NCI-H345 treated with DMSO at 0.1 percent for 48 hours (cell line): ENCODE measurements around the gene DAGLB.
"Not testable (repeated sequence)": the region's sequence is repeated elsewhere in the genome, so short reads cannot be mapped to it uniquely, and the experiment has no call there.

Experiments
- DNase-seq: peaks from one replicate; lab custom pipeline; 2025; ENCODE audit not compliant: unreplicated experiment; lab: John Stamatoyannopoulos, UW

Gene DAGLB

DNA sequence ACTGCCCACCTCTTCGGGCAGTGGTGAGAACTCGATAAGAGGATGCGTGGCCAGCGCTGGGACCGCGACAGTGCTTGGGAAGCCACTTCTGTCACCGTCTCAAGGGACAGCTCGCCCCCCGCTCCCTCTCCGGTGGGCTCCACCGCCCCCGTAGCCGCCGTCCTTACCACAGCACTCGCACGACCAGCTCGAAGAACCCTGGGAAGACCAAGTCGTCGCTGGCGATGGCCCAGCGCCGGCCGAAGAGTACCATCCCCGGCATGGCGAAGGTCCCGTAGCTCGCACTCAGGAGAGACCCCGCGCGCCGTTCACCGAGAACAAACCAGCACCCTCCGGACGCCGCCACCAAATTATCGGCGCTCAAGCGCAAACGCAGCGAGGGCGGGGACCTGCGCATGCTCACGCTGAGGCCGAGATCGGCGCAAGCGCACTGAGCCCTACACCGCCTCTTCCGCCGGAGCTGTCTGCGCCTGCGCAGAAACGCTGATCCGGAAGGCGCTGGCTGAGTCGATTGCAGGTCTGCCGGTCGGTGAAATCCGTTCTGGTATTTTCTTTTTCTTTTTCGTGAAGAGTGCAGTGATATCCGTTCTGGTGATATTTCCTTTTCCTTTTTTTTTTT lies at the start of gene DAGLB:
DAGLB (minus strand) TSS at position 374 of the 619 bp plus-strand sequence; CDS start at position 262, 112 bp downstream.
- DNase-seq: peak; percentile 89

DNA sequence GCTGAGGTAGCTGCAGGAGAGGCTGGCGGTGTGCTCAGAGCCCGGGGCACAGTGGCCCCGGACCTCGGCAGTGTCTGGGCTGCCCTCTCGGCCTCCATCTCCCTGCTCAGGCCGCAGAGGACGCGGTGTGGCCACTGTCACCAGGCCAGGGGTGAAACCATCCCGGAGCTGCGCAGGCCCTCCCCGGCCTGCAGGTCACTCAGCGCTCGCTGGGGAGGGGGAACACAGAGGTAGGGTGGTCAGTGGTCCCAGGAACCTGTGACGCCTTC lies 49.8 kb upstream of the DAGLB start:
- no peak for DNase-seq

GRCh38 chr7:6496842-6497636 lies 49.3 kb upstream of the DAGLB start:
- no peak for DNase-seq

DNA sequence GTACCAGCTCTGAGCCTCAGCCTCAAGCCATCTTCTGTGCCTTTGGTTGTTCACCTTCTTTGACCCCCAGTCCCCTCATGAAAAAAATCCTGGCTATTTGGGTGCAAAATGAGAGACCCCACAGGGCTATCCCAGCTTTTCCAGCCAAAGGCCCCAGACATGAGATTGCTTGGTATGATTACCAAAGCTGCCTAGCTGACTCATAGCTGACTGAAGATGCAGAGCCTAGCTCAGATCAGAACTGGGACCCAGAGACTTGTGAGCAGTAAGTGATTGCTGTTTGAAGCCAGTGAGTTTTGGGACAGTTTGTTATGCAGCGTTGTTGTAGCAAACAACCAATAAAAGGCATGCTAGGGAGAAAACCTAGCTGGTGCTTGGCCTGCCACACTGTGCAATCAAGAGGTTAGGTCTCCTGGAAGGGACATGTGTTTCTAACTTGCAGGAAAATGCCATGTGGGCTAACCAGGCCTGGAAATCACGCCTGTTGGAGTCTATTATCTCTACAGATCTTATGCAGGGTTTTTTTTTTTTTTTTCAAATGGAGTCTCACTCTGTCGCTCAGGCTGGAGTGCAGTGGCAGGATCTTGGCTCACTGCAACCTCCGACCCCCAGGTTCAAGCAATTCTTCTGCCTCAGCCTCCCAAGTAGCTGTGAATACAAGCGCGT lies 48.0 kb upstream of the DAGLB start:
- DNase-seq: no peak

- DNase-seq: no peak
Observed at GRCh38 chr7:6494365-6494764, 46.6 kb upstream of the DAGLB start.

- DNase-seq: no peak
Observed at GRCh38 chr7:6491194-6491593, 43.4 kb upstream of the DAGLB start.

GRCh38 chr7:6489612-6490011 lies 41.9 kb upstream of the DAGLB start:
- no peak for DNase-seq

DNA sequence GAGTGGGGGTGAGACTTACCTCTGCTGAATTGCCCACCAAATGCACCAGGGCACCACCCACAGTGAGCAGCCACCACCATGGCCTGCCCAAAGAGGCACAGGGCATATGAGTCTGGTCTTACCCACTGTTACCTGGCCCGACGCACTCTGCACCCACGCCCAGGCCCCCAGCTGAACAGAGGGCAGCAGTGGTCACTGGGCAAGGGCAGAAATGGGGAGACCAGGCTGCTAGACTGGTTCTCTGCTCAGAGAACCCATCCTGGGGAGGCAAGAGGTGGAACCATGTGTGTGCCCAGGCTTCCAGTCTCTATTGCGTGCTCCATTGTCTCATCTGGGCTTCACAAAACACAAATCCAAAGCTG lies 39.4 kb upstream of the DAGLB start:
- no peak for DNase-seq

GRCh38 chr7:6486438-6487183 lies 38.9 kb upstream of the DAGLB start:
- no peak for DNase-seq

DNA sequence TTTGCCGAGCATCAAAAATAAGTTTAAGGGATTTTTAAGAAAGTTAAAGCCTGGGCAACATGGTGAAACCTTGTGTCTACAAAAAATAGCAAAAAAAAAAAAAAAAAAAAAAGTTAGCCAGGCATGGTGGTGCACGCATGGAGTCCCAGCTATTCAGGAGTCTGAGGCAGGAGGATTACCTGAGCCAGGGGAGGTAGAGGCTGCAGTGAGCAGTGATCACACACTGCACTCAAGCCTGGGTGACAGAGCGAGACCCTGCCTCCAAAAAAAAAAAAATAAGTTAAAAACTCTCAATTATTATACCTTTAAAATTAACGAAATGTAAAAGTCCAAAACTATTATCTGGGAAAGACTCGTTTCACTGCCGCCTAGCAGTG lies 35.0 kb upstream of the DAGLB start:
- no peak for DNase-seq

GRCh38 chr7:6482307-6482706 lies 34.6 kb upstream of the DAGLB start:
- DNase-seq: no peak

- no peak for DNase-seq
Observed at GRCh38 chr7:6481445-6481844, 33.7 kb upstream of the DAGLB start.

GRCh38 chr7:6480323-6480660 lies 32.5 kb upstream of the DAGLB start:
- no peak for DNase-seq

DNA sequence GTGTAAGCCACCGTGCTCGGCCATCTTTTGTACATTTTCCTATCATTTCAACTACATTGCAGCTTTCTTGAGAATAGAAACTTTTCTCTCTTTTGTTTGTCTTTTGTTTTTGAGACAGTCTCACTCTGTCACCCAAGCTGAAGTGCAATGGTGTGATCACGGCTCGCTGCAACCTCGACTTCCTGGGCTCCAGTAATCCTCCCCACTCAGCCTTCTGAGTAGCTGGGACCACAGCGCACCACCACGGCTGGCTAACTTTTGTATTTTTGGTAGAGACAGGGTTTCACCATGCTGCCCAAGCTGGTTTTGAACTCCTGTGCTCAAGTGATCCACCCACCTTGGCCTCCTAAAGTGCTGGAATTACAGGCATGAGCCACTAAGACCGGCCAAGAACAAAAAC lies 31.3 kb upstream of the DAGLB start:
- no peak for DNase-seq

DNA sequence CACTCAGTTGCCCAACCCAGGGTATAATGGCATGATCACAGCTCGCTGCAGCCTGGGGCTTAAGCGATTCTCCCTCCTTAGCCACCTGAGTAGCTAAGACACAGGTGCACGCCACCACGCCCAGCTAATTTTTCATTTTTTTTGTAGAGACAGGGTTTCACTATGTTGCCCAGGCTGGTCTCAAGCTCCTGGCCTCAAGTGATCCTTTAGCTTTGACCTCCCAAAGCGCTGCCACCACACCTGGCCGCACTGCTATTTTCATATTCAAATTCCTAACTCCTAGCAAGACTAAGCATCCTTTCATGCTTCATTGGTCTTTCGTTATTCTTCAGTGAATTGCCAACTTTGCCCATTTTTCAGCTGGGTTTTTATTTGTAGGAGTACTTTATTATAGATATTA lies 30.4 kb upstream of the DAGLB start:
- DNase-seq: no peak

- no peak for DNase-seq
Observed at GRCh38 chr7:6477318-6477660, 29.5 kb upstream of the DAGLB start.

- DNase-seq: no peak
Observed at GRCh38 chr7:6476596-6477317, 29.0 kb upstream of the DAGLB start.

- DNase-seq: no peak
Observed at GRCh38 chr7:6475433-6476186, 27.9 kb upstream of the DAGLB start.

DNA sequence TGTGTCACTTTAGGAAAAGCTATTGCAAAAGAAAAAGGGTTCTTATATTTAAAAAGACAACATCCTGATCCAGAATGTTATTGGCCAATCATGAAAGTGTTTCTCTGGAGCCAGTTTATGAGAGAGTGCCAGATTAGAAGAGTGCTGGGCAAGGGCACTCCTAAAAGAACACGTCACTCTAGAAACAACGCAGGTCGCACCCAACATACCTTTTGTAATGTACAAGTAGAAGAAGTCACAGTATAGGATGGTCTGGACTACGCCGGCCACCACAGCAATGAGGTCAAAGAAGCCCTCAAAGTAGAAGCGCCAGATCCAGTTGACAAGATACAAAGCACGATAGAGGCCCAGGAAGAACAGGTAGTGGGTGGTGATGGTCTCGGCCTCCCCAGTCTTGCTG lies 18.1 kb upstream of the DAGLB start:
- DNase-seq: no peak

DNA sequence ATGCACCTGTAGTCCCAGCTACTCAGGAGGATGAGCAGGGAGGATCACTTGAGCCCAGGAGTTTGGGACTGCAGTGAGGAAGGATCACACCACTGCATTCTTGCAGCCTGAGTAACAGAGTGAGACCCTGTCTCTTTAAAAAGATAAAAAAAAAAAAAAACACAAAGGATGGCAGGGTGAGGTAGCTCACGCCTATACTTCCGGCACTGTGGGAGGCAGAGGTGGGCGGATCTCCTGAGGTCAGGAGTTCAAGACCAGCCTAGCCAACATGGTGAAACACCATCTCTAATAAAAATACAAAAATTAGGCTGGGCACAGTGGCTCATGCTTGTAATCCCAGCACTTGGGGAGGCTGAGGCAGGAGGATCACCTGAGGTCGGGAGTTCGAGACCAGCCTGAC lies 15.9 kb upstream of the DAGLB start:
- not testable (repeated sequence) for DNase-seq
